Testis (tissue), 3 donors: ENCODE results near the gene C7orf25. TPM values are rescaled to one million over a fixed set of nuclear protein-coding genes. Genes with fewer than 3 reads are reported as not detected.

Source experiments
- DNase-seq: peaks from one replicate; pipeline ENCODE4 v3.0.0-alpha.2; 2019
- H3K27ac ChIP-seq, 2 donors: fragments of 200-600 bp; sonication (generic); one replicate each; pipeline ENCODE4 v1.5.1; 2019
- H3K27me3 ChIP-seq: fragments of 200-600 bp; sonication (generic); one replicate; pipeline ENCODE4 v1.5.1; 2019
- H3K36me3 ChIP-seq: fragments of 200-600 bp; sonication (generic); one replicate; pipeline ENCODE4 v1.5.1; 2017; ENCODE audit warnings: low read depth; ENCODE audit errors: missing control alignments
- H3K4me1 ChIP-seq: fragments of 200-600 bp; sonication (generic); one replicate; pipeline ENCODE4 v1.5.1; 2019
- H3K4me3 ChIP-seq, 2 donors: fragments of 200-600 bp; sonication (generic); one replicate each; pipeline ENCODE4 v1.5.1; 2017 to 2019
- H3K9me3 ChIP-seq: fragments of 200-600 bp; sonication (generic); one replicate; pipeline ENCODE4 v1.5.1; 2017
- POLR2A ChIP-seq: fragments of 450-650 bp; IDR thresholded peaks from one replicate; pipeline ENCODE4 v1.6.1; 2017; ENCODE audit warnings: antibody characterized with exemption, mild to moderate bottlenecking, moderate library complexity
- WGBS, 2 donors: methylation state at CpG; one replicate each; pipeline ENCODE4 v1.1.5; 2018; 5-methylcytosine and 5-hydroxymethylcytosine counted together
- intact Hi-C: fragments of 100-400 bp; cut with DNase I; formaldehyde crosslinking; loops from one replicate; pipeline ENCODE4 v1.15.1; 2023; ENCODE audit warnings: low total_unique reads
- polyA plus RNA-seq: library from polyadenylated mRNA; stranded (reverse); fragments of 350-450 nt; fragmentation: Illumina TruSeq; extraction: RNeasy Lipid Tissue Mini Kit (QIAGEN cat#74804); gene quantifications from one replicate; pipeline ENCODE4 v1.2.3, GENCODE V29; 2014; ENCODE audit warnings: low read depth, low replicate concordance; ENCODE audit not compliant: insufficient read depth
- total RNA-seq, 2 donors: library from RNA; depleted of rRNA; stranded (reverse); fragments of >200 nt; gene quantifications; one replicate each; pipeline ENCODE4 v1.2.3, GENCODE V29; 2016
- TF ChIP-seq, protein P1 (sequence below), 3 experiments: fragments of 450-650 bp in 2 of 3; fragments of 200-600 bp in 1 of 3; sonication (generic) in 1 of 3; IDR thresholded peaks; one replicate each; pipeline ENCODE4 v1.5.1; 2016 to 2019; ENCODE audit warnings: antibody characterized with exemption in 3 of 3, mild to moderate bottlenecking in 2 of 3, moderate library complexity in 1 of 3

Gene C7orf25
- total and polyA plus RNA-seq, 3 donors from 2014 or later, result 4.7 to 23.5 (median 21.2) TPM

DNA sequence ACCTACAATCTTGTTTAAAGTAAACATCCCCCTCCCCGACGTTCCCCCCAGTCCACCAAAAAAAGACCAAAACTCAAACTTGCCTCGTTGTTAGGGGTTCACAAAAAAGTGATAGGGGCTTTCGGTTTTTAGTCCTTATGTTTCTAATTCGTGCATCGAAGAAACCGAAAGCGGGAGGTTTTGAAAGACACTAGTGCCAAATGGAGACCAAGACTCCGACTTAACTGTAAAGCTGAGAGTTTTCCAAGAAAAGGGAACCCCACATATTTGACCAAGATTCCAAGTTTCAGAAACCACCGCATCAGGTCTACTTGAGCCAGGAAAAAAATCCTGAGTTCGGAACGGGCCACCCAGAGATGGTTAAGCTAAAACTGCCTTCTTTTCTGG is 19.6 kb upstream of the C7orf25 start:
- H3K4me1 ChIP-seq, result peaks cover 22% of the 10 kb centered on the region
- whole genome bisulfite sequencing, 2 donors, result 0% methylated on average over 11 to 12 of the region's 12 CpGs

DNA sequence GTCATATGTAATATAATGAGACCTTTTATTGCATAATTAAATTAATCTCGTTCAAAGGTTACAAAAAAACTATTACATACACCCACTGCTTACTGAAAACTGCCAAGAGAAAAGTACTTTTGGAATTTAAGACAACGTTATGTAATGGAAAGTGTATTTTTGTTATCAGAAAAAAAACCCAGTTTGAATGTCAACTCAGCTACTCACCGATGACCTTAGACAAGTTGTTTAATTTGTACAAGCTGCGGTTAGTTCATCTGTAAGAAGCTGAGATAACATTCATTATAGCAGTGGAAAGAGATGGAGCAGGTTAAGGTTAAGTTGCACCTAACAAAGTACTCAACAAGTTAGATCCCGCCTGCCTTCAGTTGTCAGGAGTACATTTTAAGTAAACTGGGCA is 19.0 kb upstream of the C7orf25 start:
- TF ChIP-seq, protein P1, sequence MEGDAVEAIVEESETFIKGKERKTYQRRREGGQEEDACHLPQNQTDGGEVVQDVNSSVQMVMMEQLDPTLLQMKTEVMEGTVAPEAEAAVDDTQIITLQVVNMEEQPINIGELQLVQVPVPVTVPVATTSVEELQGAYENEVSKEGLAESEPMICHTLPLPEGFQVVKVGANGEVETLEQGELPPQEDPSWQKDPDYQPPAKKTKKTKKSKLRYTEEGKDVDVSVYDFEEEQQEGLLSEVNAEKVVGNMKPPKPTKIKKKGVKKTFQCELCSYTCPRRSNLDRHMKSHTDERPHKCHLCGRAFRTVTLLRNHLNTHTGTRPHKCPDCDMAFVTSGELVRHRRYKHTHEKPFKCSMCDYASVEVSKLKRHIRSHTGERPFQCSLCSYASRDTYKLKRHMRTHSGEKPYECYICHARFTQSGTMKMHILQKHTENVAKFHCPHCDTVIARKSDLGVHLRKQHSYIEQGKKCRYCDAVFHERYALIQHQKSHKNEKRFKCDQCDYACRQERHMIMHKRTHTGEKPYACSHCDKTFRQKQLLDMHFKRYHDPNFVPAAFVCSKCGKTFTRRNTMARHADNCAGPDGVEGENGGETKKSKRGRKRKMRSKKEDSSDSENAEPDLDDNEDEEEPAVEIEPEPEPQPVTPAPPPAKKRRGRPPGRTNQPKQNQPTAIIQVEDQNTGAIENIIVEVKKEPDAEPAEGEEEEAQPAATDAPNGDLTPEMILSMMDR (IDR thresholded peaks at IDR 0.05), result no peak
- no peak for TF ChIP-seq POLR2A
- no peaks in the 10 kb centered on the region for H3K36me3 ChIP-seq
- no peaks in the 10 kb centered on the region for H3K27me3 ChIP-seq
- H3K4me1 ChIP-seq, result peaks cover 22% of the 10 kb centered on the region
- DNase-seq, result no peak
- no peaks in the 10 kb centered on the region for H3K9me3 ChIP-seq
- H3K4me3 ChIP-seq, result peak overlapping the region; percentile 73 to 91
- peak overlapping the region in 1 of 2 donors; percentile 82 for H3K27ac ChIP-seq
- 7 to 8% methylated on average over 5 of the region's 5 CpGs for WGBS, 2 donors
- intact Hi-C loops, result no loop called here

More for the DNA sequence above, 19.6 kb upstream of the C7orf25 start:
- Histone ChIP-seq H3K36me3 (no peaks in the 10 kb centered on the region), H3K9me3 (no peaks in the 10 kb centered on the region), H3K4me3 (peak overlapping the region; percentile 73 to 91), H3K27me3 (no peaks in the 10 kb centered on the region), H3K27ac (peak overlapping the region; percentile 82)
- TF ChIP-seq, protein P1 (IDR thresholded peaks at IDR 0.05), result no peak
- TF ChIP-seq POLR2A, result no peak
- no peak for DNase-seq
- intact Hi-C loops, result no loop called here

DNA sequence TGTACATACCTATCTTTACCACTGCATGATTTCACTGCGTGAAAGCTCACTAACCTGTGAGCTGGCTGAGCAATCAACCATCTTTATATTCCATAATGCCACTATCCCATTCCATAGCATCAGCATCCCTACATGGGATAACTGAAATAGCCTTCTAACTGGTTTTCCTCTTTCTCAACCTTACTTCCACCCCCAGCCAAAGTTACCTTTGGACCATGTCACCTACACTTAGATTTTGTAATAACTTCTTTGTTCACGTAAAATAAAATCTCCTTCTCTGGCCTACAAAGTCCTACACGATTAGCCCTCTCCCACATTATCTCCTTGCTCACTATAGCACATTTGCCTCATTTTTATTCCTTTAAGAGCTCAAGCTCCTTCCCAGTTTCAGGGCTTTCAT is 17.6 kb upstream of the C7orf25 start:
- Histone ChIP-seq H3K27me3 (no peaks in the 10 kb centered on the region), H3K27ac (no peak overlapping the region), H3K4me3 (no peak overlapping the region), H3K4me1 (peaks cover 21% of the 10 kb centered on the region), H3K36me3 (no peaks in the 10 kb centered on the region), H3K9me3 (no peaks in the 10 kb centered on the region)
- no peak for DNase-seq
- no peak for TF ChIP-seq POLR2A
- TF ChIP-seq, protein P1 (IDR thresholded peaks at IDR 0.05), result no peak
- 45 to 55% methylated on average over 3 of the region's 3 CpGs for WGBS, 2 donors
- intact Hi-C loops, result no loop called here

DNA sequence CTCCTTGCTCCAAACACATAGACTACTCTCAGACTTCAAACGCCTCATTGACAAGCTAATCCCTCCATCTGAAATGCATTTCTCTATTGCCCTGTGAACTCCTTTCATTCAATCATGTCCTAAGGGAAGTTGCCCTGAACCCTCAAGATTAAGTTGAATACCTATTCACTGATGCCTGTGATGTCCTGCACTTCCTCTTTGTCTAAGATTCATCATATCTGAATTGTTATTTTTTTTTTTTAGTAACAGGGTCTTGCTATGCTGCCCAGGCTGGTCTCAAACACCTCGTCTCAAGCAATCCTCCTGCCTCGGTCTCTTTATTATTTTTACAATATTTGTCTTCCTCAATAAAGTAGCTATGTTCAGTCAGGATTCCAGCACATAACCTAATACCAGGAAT is 16.9 kb upstream of the C7orf25 start:
- Histone ChIP-seq H3K36me3 (no peaks in the 10 kb centered on the region), H3K4me3 (no peak overlapping the region), H3K4me1 (peaks cover 14% of the 10 kb centered on the region), H3K27me3 (no peaks in the 10 kb centered on the region), H3K27ac (no peak overlapping the region), H3K9me3 (no peaks in the 10 kb centered on the region)
- intact Hi-C loops, result no loop called here
- no peak for DNase-seq
- no peak for TF ChIP-seq POLR2A
- TF ChIP-seq, protein P1 (IDR thresholded peaks at IDR 0.05), result no peak
- 57% methylated on average over 3 of the region's 3 CpGs for WGBS, 2 donors

DNA sequence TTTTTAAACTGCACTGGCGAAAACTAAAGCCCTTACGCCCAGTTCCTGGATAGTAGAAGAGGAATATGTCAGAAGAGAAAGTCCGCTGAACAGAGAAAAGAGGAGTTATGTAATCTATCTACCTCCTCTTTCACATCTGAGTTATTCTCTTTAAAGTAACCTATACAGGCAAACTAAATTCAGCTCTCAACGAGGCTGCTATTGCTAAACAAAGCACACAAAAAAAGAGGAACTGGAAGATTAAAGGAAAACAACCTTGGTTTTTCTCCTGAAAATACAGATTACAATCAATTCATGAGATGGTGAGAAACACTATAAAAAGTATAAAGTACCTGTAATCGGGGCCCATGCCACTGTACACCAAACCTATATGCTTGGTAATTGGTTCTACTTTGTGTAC is 14.3 kb upstream of the C7orf25 start:
- H3K9me3 ChIP-seq, result no peaks in the 10 kb centered on the region
- WGBS, 2 donors, result 87 to 89% methylated on average over 5 of the region's 5 CpGs
- intact Hi-C loops, result no loop called here
- no peaks in the 10 kb centered on the region for H3K27me3 ChIP-seq
- DNase-seq, result no peak
- TF ChIP-seq, protein P1 (IDR thresholded peaks at IDR 0.05), result no peak
- TF ChIP-seq POLR2A, result no peak
- peaks cover 7% of the 10 kb centered on the region for H3K4me1 ChIP-seq
- H3K36me3 ChIP-seq, result no peaks in the 10 kb centered on the region
- H3K4me3 ChIP-seq, result no peak overlapping the region
- no peak overlapping the region for H3K27ac ChIP-seq
